HG02678 (cell line): ENCODE measurements around the gene AMER2.

Experiments used
- ATAC-seq: cut with Tn5 transposase; IDR thresholded peaks from one replicate; pipeline ENCODE4 v1.9.1; 2021; ENCODE audit warnings: mild to moderate bottlenecking, moderate library complexity; ENCODE audit not compliant: unreplicated experiment

Gene AMER2

GRCh38 chr13:25157681-25158080, 14.4 kb downstream of the AMER2 start:
- ATAC-seq, result no peak

GRCh38 chr13:25153736-25154135, 18.4 kb downstream of the AMER2 start:
- no peak for ATAC-seq

DNA sequence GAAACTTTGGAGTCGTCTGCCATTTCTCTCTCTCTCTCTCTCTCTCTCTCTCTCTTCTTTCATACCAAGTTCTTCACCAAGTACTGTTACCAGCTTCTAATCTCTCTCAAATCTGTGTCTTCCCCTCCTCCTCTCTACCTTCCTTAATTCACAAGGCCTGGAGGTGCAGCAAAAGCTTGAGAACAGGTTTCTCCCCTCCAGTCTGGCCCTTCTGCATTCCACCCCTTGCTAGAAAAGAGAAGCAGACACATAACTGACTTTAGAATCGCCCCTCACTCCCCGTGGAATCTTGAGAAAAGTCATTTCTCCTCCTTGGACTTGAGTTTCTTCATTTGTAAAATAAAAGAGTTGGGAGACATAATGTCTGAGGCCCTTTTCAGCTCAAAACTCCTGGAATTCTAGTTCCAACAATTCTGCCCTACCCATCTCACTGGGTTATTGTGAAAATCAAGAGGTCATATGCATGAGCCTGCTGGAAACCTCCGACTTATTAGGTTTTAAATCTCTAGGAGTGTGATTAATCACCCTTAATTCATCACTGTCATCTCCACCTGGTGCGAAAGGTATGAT, 20.4 kb downstream of the AMER2 start:
- no peak for ATAC-seq

DNA sequence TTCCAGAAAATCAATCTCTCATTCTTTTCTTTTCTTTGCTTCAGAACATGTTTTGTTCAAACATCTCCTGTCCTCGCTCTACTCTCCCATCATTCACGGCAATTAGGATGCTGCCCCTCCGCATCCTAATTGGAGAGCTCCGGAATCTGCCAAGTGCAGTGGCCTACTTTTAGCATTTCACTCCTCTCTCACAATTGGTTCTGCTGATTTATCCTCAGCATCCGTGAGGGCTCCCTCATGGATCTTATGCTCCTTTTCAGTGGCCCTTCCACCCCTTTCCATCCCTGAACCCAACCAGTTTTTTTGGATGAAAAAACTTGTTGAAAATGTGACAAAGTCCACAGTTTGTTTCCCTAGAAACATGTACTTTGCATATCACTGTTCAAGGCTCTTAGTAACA, 22.4 kb downstream of the AMER2 start:
- no peak for ATAC-seq

DNA sequence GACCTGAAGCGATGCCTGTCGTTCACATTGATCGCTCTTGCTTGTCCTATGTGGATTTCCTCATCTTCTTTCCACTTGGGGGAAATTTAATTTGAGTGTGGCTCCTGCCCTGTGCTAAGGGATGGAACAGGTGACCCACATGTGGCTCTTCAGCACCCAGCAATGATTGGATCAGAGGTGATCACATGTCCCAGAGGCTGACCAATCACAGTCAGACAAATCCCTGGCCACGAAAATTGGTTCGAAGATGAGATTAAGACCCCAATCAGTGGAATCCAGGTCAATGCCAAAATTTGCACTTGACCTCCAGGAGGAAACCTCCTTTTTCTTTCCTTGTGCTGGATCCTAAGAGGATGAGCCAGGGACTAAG, 23.7 kb downstream of the AMER2 start:
- no peak for ATAC-seq

GRCh38 chr13:25147638-25148401, 24.3 kb downstream of the AMER2 start:
- ATAC-seq, result peak; percentile 61

DNA sequence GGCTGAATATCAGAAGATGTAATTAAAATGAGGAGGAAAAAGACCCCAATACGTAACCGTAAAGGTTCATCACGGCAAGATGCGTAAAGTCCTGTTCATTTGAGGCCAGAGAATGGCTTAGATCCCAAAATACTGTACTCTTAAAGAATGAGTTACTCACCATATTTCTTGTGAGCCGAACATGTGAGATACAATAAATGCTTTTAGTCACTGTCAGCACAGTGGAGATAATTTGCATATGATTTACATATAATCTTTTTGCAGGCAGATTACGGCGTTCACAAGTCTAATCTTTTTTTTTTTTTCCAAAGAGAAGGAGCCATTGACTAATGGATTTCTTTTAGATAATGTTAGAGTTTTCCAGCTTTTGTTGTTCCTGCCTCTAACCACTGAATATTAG, 28.4 kb downstream of the AMER2 start:
- ATAC-seq, result no peak

DNA sequence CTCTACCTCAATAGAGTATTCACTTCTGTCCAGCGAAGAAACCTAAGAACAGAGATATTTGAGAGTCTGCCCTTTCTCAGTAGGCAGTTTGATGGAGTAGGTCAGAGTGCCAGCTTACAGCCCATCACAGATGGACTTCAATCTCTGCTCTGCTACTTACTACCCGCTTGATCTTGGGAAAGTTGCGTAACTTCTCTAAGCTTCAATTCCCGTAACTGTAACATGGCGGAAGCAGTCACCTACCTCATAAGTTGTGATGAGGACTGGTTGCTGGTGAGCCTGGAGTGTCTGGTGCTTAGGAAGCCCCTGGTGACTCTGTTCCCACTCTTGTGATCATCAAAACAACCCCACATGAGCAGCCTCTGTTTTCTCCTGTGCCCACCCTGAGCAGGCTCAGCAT, 31.0 kb downstream of the AMER2 start:
- no peak for ATAC-seq

GRCh38 chr13:25137788-25138115, 34.3 kb downstream of the AMER2 start:
- ATAC-seq, result no peak

GRCh38 chr13:25136880-25137787, 35.0 kb downstream of the AMER2 start:
- ATAC-seq, result no peak

DNA sequence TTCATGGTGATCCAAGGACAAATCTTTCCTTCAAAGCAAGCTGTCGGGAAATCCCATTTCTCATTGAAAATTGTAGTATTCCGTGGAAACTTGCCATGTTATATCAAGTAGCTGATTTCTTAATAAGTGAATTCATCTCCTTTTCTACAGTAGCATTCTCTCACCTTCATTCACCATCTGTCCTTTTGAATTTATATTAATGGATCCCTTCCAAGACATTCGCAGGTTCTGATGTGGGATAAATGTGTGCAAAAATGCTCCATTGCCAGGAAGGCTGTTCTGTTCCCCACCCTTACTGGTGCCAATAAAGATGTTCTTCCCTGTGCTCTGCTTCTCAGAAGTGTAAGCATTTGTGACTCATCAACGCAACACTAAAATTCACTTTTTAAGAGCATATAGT, 36.2 kb downstream of the AMER2 start:
- no peak for ATAC-seq

GRCh38 chr13:25132751-25133390, 39.2 kb downstream of the AMER2 start:
- ATAC-seq, result no peak

DNA sequence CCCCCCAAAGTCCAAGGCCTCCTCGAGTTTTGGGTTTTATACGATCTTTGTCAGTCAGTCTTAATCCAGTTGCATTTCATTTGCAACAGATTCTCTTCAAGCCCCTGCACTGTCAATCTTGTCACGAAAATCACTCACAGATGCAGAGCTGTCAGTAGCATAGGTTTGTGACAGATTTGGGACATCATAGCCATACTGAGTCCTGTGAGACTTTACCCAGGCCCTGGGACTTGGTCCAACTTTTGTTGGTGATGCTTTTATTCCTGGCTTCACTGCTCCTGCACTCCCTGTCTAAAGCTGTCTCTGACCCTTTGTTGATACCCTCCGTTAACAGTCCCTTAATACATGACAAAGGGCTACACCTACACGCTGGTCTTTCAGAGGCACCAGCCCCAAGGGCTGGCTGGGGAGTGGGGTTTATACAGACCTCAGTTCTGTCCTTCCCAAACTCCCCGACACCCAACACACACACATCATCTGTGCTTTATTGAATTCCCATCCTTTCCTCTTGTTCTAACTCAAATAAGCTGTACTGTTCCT, 40.1 kb downstream of the AMER2 start:
- ATAC-seq, result no peak

DNA sequence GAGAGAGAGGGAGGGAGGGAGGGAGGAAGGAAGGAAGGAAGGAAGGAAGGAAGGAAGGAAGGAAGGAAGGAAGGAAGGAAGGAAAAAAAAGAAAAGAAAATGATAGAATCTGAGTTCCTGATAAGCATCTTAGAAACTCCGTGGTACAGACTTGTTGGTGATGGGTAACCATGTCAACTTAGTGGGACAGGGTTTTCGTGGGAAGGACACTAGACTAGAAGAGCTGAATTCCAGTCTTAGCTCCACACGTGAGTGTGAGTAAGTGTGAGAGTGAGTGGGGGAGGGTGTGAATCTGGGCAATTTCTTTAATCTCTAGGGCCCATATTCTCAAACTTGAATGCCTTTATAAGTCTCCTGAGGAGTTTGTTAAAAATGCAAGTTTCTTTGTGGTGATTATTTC, 41.1 kb downstream of the AMER2 start:
- ATAC-seq, result no peak

- no peak for ATAC-seq
These were observed 53.6 kb downstream of the AMER2 start for GRCh38 chr13:25118378-25118905.

DNA sequence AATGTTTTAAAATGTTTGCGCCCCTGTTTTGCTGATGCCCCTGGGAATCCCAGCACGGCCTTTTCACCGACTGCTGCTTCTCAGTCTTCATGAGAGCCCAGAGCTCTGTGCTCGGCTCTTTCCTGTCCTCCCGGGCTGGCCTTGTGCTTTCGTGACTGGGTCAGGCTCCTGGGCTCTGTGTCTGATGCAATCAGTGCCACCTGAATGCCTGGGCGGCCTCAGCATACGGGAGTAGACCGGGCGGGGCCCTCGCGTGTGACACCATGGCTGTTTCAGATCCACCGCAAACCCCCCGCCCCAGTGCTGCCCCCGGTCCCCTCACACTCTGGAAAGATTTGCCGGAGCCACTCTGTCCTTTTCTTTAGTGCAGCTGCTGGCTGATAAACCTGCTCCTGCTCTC, 54.8 kb downstream of the AMER2 start:
- ATAC-seq, result no peak

GRCh38 chr13:25116044-25116443, 56.0 kb downstream of the AMER2 start:
- no peak for ATAC-seq

DNA sequence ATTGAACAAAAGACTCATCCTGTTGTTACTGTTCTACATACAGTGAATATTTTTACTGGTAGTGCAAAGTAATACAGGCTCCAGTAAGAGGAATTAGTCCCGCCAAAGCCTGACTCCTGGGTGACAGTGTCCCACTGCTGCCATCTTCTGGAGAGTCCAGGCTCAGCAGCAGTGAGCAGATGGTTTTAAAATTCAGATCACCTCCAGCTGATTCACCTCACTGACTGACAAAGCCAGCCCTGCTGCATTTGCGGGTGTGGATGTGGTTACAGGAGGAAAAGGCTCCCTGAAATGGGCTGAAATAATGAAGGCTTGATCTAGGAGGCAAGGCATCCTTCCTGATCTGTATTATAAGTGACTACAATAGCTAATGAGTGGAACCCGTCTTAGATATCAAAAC, 57.9 kb downstream of the AMER2 start:
- peak; percentile 81 for ATAC-seq

DNA sequence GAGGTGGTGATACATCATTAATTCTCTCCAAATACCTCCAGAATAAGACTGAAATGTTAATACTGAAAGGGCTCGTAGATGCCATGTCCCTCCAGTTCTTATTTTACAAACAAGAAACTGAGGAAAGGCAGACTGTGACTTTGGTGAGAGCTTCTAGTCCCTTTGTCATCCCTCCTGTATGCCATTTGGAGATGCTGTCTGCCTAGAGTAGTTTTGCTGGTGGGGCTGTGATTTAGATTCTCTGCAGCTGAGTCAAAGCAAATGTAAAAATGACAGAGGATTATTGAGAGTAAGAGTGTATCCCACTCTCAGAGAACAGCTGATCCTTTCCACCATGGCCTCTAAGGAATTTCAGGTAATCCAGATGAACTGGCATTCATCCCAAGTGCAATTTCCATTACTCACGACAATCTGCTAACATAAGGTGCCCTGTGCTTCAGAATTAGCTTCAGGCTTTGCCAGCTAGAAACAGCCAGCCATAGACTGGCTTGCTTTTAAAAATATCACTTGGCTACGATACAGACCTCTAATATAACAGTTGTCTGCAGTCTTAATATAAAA, 59.3 kb downstream of the AMER2 start:
- no peak for ATAC-seq
